Ovary (tissue), 3 donors: Measurements from ENCODE around the gene ME3.

Experiments
- CTCF ChIP-seq, 3 donors: fragments of 450-650 bp in 2 of 3; fragments of 200-600 bp in 1 of 3; IDR thresholded peaks; one replicate each; pipeline versions ENCODE4 v1.5.1 to v1.8.0; 2016 to 2022; ENCODE audit warnings: antibody characterized with exemption in 3 of 3, mild to moderate bottlenecking in 1 of 3
- EP300 ChIP-seq: sonication (generic); formaldehyde crosslinking; IDR thresholded peaks from one replicate; pipeline ENCODE4 v1.6.1; 2017; ENCODE audit warnings: antibody characterized with exemption
- POLR2A ChIP-seq: fragments of 450-650 bp; IDR thresholded peaks from one replicate; pipeline ENCODE4 v1.6.1; 2017; ENCODE audit warnings: antibody characterized with exemption, mild to moderate bottlenecking, moderate library complexity
- donor health status: DM: no; HTN: no; CAD: no.

GRCh38 chr11:86547727-86548126 is 124.7 kb downstream of the ME3 start:
- TF ChIP-seq CTCF (IDR thresholded peaks at IDR 0.05) (no peak), EP300 (no peak), POLR2A (no peak)
